Stimulated activated CD4-positive, alpha-beta T cell treated with anti-CD3 and anti-CD28 coated beads, Interleukin-2, amount 100 ng/mL, for 48 hours (primary cell): Measurements from ENCODE around the gene PPP2R5D.
"Not testable (repeated sequence)": the region's sequence is repeated elsewhere in the genome, so short reads cannot be mapped to it uniquely, and the experiment has no call there.

Source experiments
- DNase-seq, 2 donors: peaks; one replicate each; pipeline ENCODE4 v3.0.0-alpha.2; 2020

PPP2R5D gene

GRCh38 chr6:43033496-43034189, 49.3 kb downstream of the PPP2R5D start:
- DNase-seq = no peak

DNA sequence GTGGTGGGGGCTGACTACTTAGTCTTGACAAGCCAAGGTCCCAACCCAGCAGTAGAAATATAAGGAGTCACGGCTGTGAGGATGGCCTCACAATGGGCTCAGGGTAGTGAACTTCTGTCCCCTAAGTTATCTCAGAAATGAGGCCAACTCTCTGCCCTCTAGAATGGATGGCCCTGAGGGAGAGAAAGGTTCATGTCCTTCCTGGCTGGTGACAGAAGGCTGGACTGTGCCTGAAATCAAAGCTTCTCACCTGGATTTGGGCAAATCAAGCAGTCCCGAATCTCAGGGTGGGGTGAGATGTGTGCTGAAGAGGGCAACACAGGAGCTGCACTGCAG, 49.8 kb downstream of the PPP2R5D start:
- no peak for DNase-seq

GRCh38 chr6:43035495-43036194, 51.3 kb downstream of the PPP2R5D start:
- no peak for DNase-seq

- DNase-seq = no peak
Observed at GRCh38 chr6:43036712-43037111, 52.3 kb downstream of the PPP2R5D start.

GRCh38 chr6:43037197-43037596, 52.8 kb downstream of the PPP2R5D start:
- no peak for DNase-seq

DNA sequence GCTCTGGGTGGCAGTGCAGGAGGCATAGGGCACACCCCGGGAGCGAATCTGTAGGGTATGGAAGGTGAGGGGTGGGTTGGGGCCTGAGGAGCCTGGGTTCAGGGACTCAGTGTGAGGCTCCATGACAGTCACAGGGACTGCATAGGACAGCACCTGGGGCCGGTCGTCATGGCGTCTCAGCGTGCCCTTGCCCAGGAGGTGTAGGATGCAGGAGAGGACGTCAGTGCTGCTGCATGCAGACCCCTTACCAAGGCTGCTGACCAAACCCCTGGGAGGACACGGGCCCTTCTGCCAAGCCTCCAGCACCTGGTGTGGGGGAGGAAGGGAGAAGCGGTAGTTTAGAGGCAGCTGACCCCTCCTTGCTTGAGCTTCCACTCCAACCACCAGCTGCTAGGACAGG, 53.3 kb downstream of the PPP2R5D start:
- no peak for DNase-seq

DNA sequence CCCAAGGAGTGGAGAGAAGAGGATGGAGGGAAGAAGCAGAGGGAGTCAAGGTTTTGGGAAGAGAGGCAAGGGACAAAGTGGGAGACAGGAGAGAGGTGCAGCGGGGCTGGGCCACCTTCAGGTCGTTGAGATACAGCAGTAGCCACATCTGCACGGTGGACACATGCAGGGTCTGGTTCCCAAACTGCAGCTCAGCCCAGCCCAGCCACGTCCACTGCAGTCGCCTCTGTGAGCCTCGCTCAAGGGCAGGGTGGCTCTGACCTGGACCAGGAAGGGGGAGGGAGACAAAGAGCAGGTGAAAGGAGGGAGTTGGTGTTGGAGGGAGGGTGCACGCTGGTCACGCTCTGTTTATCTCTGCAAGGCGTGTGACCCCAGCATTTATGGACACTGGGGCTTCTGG, 54.4 kb downstream of the PPP2R5D start:
- no peak for DNase-seq

- DNase-seq = no peak
Observed at GRCh38 chr6:43040542-43041257, 56.3 kb downstream of the PPP2R5D start.

- not testable (repeated sequence) for DNase-seq
Observed at GRCh38 chr6:43041475-43041874, 57.1 kb downstream of the PPP2R5D start.

GRCh38 chr6:43043310-43043709, 58.9 kb downstream of the PPP2R5D start:
- no peak for DNase-seq

DNA sequence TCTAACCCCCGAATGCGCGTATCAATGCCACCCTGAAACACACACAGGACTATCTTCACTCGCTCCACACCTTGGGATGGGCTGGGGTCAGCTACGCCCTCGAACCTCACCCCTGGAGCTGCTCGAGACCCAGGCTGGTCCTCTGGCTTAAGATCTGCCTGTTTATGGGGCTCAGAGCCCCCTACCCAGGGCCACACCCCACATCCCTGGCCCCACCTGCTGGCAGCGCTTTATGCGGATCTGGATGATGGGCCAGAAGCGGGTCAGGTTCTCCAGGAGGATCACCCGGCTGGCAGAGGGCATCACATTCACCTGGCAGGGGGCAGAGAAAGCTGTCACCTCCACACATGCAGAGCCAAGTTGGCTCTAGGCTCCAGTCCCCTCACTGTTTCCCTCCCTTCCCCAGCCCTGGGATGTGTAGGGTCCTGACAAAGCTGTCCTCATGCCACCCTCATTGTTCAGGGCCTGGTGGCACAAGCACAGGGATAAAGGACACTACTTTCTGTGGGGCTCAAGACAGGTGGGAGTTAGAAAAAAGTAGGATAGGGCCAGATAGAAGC, 61.1 kb downstream of the PPP2R5D start:
- DNase-seq = no peak

GRCh38 chr6:43047998-43048397, 63.6 kb downstream of the PPP2R5D start:
- no peak for DNase-seq

- no peak for DNase-seq
Observed at GRCh38 chr6:43050981-43051380, 66.6 kb downstream of the PPP2R5D start.

GRCh38 chr6:43052225-43052841, 68.0 kb downstream of the PPP2R5D start:
- no peak for DNase-seq

DNA sequence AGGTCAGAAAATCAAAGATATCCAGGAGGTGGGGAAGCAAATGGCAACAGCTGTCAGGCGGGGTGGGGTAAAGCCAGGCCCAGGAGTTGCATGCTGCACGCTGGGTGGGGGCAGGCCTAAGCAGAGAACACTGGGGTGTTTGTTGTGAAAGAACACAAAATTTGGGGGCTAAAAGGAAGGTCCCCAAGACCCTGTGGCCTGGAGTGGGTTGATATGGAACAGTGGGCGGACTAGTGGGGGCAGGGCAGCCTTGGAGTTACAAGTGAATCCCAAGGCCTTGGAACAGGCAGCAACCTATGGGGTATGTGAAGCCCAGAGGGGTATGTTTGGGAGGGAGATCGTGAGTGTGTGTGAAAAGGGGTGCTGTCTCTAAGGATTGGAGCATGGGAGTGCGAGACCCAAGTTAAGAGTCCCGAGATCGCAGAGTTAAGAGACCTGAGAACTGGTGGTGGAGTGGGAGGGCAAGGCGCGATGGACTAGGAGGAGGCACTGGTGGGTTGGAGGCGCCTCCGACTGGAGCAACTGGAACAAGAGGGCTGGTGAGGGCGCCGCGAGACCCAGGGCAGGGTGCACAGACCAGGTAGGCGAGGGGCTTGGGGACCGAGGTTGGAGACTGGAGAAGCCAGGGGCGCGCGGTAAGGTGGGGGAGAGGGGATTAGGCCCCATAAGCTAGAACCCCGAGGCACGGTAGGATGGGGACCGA, 68.6 kb downstream of the PPP2R5D start:
- peak in 1 of 2 donors; percentile 10 for DNase-seq

- peak; percentile 87 for DNase-seq
Observed at GRCh38 chr6:43053545-43054205, 69.3 kb downstream of the PPP2R5D start, which contains the start of gene CUL7. TSS of gene CUL7 (minus strand) at chr6:43053851. CDS start at chr6:43052788, 1,063 bp downstream.

GRCh38 chr6:43054206-43054943, 70.0 kb downstream of the PPP2R5D start:
- DNase-seq = no peak

- no peak for DNase-seq
Observed at GRCh38 chr6:43055966-43056365, 71.6 kb downstream of the PPP2R5D start.

- no peak for DNase-seq
Observed at GRCh38 chr6:43058531-43058930, 74.2 kb downstream of the PPP2R5D start.

DNA sequence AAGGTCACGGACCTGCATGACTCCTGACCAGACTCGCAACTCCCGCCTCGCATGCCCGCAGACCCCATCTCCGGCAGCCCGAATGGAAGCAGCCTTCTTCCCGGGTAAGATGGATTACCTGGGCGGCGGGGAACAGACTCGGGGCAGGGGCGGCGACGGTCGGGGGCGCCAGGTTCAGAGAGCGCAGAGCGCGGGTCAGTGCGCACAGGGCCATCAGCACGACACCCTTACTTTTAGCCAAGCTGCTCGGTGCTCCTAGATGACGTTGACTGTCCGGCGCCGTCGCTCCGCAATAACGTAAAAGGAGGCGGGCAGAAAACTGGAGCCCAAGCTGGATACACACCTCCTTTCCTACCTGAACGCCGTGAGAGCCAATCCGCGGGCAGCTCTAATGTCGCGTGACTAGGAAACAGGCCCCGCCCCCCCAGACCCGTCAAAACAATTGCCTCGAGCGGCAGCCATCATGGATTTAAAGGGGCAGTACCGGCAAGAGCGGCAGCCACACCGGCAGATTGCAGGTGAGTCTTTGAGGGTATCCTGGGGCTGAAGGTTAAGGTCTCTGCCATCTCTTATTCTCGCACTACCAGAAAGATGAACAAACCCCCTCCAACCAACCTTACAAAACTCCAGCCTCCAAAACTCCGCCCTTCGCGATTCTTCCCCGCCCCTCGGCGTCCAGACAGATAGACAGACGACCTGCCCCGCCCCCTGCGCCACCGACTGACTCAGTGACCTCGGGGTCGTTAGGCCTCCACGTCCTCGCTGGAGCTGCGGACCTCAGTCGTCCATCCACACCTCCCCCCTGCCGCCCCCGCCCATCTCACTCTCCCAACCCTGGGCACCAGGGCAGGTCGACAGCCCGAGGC, 75.0 kb downstream of the PPP2R5D start, which contains the start of the genes KLC4 and MRPL2:
TSS of gene KLC4 (plus strand) at position 464 of the 866 bp plus-strand sequence. CDS start 1,705 bp downstream, outside the sequence.
TSS of gene MRPL2 (minus strand) at position 267 of the 866 bp plus-strand sequence. CDS start at position 214, 53 bp downstream.
- DNase-seq = peak; percentile 94 to 95
